A673 (cell line): Measurements from ENCODE around the gene SSBP4.

ENCODE experiments used
- EZH2 ChIP-seq: fragments of 200-600 bp; sonication (generic); IDR thresholded peaks from 2 replicates; pipeline ENCODE4 v1.6.1; 2017; ENCODE audit warnings: borderline replicate concordance, low read depth, mild to moderate bottlenecking, mixed read lengths, antibody characterized with exemption, low read length; ENCODE audit not compliant: poor library complexity, severe bottlenecking
- TF ChIP-seq, protein P1 (sequence below): fragments of 300-800, 200-600 bp; sonication (generic); conservative IDR thresholded peaks from 2 replicates; pipeline ENCODE4 v1.5.1; 2017; ENCODE audit warnings: low read depth, mild to moderate bottlenecking, antibody characterized with exemption, low read length, moderate library complexity, mixed read lengths

DNA sequence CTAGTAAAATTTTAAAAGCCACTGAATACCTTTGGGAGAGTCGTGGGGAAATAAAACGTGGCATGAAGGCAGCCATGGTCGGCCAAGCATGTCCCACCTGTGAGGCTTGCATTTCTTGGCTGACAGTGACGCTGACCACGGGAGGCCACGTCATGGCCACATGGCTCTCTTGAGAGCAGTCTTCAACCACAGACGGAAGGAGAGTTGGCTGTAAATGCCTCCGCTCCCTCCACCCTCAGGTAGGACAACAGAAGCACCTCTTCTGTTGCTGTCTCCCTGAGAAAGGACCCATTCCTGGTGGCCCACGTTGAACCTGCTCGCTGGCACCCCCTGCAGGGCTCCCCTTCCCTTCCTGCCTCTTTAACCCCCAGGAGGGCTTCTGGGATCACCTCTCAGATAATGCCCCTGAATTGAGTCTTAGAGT lies 11.1 kb upstream of the SSBP4 start:
- TF ChIP-seq, protein P1, sequence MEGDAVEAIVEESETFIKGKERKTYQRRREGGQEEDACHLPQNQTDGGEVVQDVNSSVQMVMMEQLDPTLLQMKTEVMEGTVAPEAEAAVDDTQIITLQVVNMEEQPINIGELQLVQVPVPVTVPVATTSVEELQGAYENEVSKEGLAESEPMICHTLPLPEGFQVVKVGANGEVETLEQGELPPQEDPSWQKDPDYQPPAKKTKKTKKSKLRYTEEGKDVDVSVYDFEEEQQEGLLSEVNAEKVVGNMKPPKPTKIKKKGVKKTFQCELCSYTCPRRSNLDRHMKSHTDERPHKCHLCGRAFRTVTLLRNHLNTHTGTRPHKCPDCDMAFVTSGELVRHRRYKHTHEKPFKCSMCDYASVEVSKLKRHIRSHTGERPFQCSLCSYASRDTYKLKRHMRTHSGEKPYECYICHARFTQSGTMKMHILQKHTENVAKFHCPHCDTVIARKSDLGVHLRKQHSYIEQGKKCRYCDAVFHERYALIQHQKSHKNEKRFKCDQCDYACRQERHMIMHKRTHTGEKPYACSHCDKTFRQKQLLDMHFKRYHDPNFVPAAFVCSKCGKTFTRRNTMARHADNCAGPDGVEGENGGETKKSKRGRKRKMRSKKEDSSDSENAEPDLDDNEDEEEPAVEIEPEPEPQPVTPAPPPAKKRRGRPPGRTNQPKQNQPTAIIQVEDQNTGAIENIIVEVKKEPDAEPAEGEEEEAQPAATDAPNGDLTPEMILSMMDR = peak; percentile 72
- no peak for TF ChIP-seq EZH2
